HuH-7.5 (cell line): ENCODE data around the gene CLEC10A.
"Not testable (repeated sequence)": the region's sequence is repeated elsewhere in the genome, so short reads cannot be mapped to it uniquely, and the experiment has no call there.

Source experiments
- DNase-seq: peaks from one replicate; pipeline ENCODE4 v3.0.0; 2011; ENCODE audit warnings: low spot score

Gene CLEC10A

DNA sequence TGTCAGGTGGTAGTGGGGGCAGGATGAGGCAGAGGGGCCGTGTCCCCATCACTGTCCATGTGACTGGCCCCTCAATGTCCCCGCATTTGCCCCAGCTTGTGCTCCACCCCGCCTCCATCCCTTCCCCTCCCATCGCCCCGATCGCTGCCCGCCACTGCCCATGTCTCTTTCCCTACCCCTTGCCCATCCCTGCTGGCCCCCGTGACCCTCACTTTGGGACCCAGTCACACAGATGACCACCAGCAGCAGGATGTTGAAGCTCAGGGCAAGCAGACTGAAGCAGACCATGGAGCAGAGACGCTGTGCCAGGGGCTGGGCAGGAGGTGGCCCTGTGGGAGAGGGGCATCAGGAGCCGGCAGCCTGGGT lies 28.5 kb upstream of the CLEC10A start:
- no peak for DNase-seq

DNA sequence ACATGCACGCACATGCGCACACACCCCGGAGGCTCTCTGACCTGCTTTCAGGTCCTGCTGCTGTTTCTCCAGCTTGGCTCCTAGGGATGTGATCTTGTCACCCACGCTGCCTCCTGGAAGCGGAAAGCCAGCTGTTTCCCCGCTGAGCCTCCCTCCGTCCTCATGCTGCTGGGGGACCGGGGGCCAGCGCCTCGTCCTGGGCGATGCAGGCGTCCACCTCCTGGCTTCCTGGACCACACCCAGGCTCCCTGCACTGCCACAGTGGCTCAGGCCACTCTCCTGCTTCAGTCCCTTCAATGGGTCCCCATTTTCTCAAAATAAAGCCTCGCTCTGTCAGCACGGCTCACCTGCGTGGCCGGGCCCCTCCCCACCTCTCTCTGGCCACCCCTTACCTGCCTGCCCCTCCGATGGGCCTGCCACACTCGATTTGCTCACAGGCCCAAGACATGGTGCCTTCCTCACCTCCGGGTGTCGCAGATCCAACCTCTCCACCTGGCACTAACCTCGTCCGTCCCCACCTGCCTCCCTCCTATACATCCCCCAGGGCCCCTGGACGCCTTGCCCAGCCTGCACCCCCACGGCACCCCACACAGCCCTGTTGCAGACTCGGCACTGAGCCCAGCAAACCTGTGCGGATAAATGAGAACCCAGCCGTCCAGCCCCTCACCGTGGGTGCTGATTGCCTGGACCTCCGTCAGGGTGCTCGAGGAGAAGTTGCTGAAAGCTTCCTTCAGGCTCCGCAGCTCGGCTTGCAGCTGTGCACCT lies 27.9 kb upstream of the CLEC10A start:
- DNase-seq, result no peak

DNA sequence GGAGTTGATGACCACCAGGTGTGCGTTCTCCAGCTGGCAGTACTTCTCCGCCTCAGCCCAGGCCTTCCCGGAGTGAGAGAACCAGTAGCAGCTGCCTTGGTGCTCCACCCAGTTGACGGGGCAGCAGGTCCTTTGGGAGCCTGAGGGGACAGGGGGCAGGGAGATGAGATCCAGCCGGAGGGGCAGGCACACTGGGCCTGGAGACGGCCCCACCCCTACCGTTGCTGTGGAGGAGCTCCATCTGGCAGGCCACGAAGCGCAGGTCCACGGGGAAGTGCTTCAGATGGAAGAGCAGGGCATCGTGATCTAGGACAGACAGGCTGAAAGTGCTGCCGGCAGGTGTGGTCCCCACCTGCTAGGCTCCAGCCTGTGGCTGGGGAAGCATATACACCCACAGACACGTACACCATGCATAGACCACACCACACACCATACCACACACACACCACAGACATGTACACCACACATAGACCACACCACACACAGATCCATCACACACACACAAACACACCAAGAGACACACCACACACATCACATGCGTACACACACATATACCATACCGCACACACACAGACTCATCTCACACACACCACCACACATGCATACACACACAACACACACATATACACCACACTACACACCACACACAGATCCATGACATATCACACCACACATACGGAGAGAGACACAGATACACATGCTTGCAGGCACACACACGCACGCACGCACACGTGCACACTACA lies 27.1 kb upstream of the CLEC10A start:
- no peak for DNase-seq

DNA sequence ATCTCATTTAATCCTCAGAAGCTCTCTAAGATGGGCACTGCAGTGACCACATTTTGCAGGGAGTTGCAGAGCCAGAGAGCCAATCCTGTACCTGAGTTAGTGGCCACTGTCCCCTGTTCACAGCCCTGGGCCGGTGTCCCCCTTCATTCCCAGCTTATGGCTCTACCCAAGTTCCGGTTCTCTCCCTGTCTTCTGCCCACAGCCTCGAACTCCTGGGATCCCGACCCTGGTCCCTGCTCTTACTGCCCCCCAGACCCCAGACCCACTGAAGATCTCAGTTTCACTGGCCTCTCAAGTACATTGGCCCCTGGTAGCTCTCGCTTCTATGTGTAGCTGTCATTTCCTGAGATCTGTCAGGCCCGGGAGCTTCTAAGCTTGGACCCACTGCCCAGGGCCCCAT lies 22.4 kb upstream of the CLEC10A start:
- DNase-seq, result no peak

DNA sequence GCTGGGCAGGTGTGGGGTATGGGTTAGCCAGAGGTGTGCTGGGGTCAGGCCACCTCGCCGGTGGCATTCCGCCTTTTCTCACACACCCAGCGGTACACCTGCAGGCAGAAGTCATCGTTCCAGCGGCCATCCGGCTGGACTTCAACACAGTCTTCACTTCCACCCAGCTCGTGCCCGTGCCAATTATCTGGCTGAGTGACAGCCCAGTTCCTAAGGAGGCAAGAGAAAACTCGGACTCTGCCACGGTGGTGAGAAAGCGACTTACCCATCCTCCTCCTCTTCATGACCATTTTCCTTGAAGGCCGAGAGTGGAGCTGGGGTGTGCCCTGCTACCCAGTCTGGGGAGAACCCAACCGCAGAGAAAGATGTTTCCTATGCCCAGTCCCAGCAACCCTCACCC lies 21.5 kb upstream of the CLEC10A start:
- DNase-seq, result no peak

DNA sequence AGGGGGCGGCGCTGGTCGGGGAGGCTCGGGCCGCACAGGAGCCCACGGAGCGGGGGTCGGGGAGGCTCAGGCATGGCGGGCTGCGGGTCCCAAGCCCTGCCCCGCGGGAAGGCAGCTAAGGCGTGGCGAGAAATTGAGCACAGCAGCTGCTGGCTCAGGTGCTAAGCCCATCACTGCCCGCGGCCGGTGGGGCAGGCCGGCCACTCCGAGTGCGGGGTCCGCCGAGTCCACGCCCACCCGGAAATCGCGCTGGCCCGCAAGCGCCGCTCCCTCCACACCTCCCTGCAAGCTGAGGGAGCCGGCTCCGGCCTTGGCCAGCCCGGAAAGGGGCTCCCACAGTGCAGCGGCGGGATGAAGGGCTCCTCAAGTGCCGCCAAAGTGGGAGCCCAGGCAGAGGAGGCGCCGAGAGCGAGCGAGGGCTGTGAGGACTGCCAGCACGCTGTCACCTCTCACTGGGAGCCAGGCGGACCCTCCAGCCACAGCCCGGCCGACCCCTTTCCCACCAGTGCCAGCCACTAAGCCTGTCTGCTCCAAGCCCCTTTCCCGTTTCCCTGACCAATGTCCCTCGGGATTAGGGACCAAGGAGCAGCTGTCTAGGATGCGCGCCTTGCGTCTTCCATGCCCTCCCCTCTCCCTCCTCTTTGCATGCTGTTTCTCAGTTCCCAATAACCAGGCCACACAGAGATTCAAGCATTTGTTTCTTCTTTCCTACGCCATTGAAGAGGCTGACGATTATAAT lies 20.8 kb upstream of the CLEC10A start:
- DNase-seq, result not testable (repeated sequence)

DNA sequence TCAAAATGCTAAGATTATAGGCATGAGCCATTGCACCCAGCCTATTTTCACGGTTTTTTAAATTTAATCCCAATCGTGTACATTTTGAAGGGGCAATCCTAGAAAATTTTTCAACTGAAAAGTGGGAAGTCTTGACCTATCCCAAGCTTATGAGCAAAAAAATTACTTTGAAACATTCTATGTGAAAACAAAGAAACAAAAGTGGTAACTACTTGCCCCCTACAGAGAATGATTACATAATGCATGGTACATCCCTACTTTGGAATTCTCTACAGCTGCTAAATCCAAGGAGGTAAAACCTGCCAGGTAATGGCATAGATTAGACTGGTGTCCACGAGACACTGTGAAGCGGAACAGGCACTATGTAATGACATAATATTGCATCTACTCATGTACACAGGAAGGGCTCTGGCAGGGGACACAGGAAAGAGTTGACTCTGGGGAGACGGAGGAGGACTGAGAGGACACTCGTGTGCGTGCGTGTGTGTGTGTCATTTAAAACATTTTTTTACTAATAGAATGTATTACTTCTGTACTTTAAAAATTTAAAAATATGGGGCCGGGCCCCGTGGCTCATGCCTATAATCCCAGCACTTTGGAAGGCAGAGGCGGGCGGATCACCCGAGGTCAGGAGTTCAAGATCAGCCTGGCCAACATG lies 18.9 kb upstream of the CLEC10A start:
- no peak for DNase-seq

DNA sequence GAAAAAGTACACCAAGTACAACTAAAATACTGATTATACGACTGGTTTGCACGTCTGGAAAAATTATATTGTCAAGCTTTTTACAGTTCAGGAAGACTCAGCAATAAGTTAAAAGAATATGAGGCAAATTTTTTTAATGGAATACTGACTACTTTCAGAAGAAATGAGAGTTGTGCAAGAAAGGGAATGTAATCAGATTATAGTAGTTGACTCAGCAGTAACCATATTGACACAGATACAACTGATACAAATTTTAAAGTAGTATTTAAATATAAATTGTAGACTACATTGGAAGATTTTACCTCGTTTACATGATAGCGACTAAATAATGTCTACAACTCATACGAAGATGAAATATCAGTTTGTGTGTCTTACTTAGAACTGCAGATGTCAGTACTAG lies 17.9 kb upstream of the CLEC10A start:
- no peak for DNase-seq

DNA sequence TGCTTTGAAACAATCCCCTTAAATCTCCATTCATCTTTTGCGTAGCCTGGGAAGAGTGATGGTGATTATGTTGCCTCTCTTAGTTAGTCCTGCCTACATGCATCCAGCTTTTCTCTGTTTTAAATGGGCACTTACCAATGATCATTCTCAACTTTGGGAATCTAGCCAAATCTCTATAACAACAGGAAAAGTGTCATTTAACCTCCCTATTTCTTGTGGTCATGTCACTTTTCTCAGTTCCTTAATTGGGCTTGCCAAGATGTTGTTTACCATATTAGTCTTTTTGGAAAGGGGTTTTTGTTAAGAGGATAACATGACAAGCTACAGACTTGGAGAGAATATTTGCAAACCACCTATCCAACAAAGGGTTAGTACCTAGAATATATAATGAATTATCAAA lies 15.6 kb upstream of the CLEC10A start:
- DNase-seq, result no peak

DNA sequence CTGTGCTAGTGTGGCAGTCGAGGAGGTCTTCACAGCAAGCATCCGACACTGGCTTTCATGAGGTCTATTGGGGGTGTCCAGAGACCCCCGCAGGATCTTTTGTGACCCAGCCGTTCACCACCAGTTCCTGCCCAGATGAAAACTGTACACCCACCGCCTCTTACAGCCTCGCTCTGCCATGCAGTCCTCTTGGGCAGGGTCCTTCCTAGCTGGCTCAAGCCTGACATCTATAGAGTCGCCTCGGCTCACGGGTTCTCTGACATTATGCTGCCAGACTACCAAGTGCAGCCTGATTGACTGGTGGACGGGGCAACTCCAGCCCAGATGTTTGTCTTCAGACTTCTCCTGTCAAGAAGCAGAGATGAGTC lies 14.6 kb upstream of the CLEC10A start:
- DNase-seq, result no peak

DNA sequence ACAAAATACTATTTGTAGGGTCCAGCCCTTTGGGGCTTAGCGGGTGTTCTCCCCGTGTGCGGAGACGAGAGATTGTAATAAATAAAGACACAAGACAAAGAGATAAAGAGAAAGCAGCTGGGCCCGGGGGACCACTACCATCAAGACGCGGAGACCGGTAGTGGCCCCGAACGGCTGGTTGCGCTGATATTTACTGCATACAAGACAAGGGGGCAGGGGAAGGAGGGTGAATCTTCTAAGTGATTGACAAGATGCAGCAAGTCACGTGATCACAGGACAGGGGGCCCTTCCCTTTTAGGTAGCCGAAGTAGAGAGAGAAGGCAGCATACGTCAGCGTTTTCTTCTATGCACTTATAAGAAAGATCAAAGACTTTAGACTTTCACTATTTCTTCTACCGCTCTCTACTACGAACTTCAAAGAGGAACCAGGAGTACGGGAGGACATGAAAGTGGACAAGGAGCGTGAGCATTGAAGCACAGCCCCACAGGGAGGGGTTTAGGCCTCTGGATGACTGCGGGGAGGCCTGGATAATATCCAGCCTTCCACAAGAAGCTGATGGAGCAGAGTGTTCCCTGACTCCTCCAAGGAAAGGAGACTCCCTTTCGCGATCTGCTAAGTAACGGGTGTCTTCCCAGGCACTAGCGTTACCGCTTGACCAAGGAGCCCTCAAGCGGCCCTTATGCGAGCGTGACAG lies 11.4 kb upstream of the CLEC10A start:
- not testable (repeated sequence) for DNase-seq

DNA sequence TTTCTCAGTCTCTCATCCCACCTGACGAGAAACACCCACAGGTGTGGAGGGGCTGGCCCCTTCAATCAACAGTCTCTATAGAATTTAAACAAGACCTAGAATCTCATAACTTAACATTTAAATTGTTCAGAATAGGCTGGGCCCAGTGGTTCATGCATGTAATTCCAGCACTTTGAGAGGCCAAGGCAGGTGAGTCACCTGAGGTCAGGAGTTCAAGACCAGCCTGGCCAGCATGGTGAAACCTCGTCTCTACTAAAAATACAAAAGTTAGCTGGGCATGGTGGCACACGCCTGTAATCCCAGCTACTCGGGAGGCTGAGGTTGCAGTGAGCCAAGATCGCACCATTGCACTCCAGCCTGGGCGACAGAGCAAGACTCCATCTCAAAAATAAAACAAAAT lies 9.5 kb upstream of the CLEC10A start:
- DNase-seq, result not testable (repeated sequence)

DNA sequence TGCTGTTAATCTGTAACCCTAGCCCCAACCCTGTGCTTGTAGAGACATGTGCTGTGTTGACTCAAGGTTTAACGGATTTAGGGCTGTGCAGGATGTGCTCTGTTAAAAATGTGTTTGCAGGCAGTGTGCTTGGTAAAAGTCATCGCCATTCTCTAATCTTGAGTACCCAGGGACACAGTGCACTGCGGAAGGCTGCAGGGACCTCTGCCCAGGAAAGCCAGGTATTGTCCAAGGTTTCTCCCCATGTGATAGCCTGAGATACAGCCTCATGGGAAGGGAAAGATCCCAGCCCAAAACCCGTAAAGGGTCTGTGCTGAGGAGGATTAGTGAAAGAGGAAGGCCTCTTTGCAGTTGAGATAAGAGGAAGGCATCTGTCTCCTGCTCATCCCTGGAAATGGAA lies 8.4 kb upstream of the CLEC10A start:
- not testable (repeated sequence) for DNase-seq

DNA sequence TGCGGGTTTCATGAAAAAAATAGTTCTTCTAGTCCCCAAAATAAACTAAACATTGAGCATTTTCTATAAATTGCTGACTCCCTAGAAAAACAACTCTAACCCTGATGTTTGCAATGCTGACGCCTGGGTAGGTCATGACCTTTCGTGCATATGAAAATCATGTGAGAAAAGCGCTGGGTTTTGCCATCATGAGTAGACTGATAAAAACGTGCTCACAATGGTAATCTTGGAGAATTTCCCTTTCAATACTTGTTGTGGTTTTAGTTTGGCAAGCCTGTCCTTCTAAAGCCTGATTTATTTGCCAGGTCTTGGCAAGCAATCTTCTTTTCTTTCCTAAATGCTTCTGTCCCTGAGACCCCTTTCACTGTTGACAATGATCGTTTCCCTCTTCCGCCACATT lies 4.0 kb upstream of the CLEC10A start:
- DNase-seq, result no peak

DNA sequence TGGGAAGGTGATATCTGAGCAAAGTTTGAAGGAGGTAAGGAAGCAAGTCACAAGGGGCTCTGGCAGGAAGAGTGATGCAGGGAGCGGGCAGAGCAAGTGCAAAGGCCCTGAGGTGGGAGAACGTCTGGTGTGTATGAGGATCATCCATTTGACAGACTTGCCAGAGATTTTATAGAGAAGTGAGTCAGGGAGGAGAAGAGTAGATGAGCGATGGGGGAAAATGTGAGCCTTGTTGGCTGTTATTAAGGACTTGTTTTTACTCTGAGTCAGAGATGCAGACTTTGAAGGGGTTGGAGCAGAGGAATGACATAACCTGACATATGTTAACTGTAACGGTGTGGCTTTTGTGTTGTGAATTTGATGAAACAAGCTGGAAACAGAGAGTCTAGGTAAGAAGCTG lies 3.5 kb upstream of the CLEC10A start:
- DNase-seq, result no peak

DNA sequence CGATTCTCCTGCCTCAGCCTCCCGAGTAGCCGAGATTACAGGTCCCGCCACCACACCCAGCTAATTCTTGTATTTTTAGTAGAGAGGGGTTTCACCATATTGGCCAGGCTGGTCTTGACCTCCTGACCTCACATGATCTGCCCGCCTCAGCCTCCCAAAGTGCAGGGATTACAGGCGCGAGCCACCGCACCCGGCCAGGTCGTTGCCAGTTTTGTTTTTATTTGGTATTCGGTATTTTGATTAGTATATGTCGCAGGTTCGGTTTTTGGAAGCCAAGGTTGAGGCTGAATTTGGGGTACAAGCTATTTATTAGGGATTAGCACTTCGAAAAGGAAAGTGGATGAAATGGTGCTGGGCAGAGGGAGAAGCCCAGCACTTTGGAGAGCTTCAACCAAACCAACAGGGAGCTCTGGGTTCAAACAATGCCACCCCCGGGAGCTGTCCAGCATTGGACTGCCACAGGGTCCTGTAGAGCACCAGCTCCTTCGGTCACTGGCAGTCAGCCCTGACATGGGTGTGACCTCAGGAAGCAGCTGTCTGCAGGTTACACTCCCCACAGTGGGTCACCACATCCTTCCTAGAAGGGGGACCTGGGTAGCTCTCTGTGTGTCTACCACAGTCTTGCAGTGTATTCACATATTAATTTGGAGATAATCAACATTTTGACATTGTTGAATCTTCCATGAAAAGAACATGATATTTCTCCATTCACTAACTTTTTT lies 1.5 kb upstream of the CLEC10A start:
- DNase-seq, result no peak

DNA sequence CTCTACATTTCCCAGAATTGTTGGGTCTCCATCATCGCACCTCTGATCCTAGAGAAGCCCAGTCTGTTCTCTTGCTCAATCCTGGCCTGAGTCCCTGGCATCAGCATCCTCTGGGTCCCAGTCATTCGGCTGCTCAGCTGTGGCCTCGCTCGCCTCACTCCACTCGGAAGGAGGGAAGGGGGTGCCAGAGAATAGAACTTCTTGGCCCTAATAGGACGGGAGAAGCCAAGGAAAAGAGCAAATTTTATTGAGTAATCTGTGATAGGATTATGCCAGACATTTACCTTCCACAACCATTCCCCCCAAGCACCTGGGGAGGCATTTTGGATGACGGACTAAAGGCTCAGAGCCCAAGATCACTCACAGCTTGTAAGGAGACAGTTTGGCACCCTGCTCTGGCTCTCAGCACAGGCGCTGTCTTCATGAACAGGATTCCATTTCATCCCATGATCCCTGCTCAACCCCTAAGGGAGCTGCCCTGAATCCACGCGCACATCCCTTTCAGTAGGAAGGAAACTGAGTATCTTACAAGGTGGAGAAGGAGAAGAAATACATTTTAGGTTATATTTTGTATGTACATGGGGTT lies 498 bp upstream of the CLEC10A start:
- DNase-seq, result no peak

DNA sequence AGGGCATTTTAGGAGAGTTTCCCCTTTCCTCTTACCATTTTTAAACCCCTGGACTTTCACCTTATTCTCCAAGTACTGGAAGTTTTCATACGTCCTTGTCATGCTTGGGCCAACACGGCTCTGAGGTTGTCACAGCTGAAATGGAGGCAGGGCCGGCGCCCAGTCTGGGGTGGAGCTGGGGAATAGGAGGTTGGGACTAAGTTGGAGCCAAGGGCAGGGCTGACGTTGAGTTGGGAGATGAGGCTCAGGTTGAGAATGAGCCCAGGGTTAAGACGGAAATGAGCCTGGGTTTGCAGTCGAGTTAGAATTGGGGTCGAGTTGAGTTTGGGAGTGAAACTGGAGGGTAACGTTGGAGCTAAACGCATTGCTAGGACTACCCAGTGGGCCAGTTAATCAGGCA lies 1.3 kb downstream of the CLEC10A start:
- DNase-seq, result no peak

DNA sequence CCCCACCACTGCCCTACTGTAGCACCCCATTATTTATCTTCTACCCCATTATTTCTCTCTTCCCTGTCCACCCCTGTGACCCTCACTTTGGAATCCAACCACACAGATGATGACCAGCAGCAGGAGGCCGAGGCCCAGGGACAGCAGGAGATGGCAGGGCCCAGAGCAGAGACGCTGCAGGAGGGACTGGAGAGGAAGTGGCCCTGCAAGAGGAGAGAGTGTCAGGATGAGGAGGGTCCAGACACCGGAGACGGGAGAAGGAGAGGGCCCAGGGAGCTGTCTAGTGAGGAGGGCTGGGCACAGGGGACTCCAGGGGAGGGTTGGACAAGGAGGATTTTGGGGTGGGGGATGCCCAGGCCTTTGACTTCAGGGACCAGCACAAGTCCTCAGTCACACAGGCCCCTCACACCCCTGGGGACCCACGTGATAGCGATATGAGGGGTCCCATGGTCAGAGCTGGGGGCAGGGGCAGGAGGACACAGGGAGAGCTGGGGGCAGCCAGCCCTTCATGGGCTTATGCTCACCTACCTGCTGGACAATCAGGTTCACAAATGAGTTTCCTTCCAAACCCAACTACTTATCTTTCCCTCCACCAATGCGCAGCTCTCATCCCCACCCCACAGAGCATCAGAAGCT lies 2.0 kb downstream of the CLEC10A start:
- DNase-seq, result no peak

DNA sequence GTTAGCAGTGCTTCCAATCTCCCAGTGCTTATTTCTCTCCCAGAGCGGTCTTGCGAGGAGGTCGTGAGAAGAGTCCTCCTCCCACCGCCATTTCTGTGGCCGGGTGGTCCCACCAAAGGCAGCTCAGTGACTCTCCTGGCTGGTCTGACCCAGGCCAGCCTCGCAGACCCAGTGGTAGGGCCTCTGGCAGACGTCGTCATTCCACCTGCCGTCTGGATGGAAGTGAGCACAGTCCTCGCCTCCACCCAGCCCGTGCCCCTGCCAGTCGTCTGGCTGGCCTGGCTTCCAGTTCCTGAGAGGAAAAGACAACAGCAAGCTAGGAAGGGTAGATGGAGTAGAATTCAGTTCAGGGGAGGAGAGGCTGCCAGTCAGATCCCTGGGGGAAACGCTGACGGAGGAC lies 5.1 kb downstream of the CLEC10A start:
- DNase-seq, result no peak

DNA sequence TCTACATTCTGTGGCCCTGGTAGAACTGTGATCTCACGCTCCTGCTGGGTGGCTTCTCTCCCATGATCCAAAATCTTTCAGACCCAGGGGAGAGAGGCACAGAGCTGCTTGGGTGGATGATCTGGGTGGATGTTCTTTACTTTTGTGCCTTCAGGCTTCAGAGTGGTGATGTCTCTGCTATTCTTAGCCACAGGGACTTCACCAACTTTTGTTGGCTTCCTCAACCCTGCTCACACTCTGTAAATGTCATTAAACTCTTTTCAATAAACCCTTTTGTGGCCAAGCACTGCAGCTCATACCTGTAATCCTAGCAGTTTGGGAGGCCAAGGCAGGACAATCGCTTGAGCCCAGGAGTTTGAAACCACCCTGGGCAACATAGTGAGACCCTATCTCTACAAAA lies 7.6 kb downstream of the CLEC10A start:
- DNase-seq, result no peak
